Measurements from ENCODE around the gene CARMIL1. TPM values are rescaled to one million over a fixed set of nuclear protein-coding genes. Genes with fewer than 3 reads are reported as not detected.

Gene CARMIL1
- total RNA-seq, 1 experiment from 2014 or later: 25.9 TPM

GRCh38 chr6:25424303-25424702 is 145.1 kb downstream of the CARMIL1 start:
- TF ChIP-seq CTCF (IDR thresholded peaks at IDR 0.05; ENCODE audit: insufficient read depth in 1 of 2, low read depth in 1 of 2, low read length in 1 of 2, severe bottlenecking in 1 of 2, unreplicated experiment in 1 of 2): no peak

GRCh38 chr6:25427549-25427948 is 148.4 kb downstream of the CARMIL1 start:
- no peak overlapping the region for H3K27ac Mint-ChIP-seq (ENCODE audit: unreplicated experiment)
- no peaks in the 10 kb centered on the region for H3K9me3 ChIP-seq
- H3K36me3 Mint-ChIP-seq (ENCODE audit: insufficient read depth, unreplicated experiment): no peaks in the 10 kb centered on the region
- H3K4me3 Mint-ChIP-seq (ENCODE audit: unreplicated experiment): no peak overlapping the region
- no peaks in the 10 kb centered on the region for H3K4me1 ChIP-seq
- no peaks in the 10 kb centered on the region for H3K27me3 ChIP-seq (replicated peaks; ENCODE audit: control insufficient read depth, insufficient read depth, low read length)
- H3K4me1 Mint-ChIP-seq (ENCODE audit: low read depth, unreplicated experiment): peaks cover 14% of the 10 kb centered on the region
- no TSS peak for BruUV-seq (replicated peaks)
- DNase-seq: no peak
- CTCF ChIA-PET: no interaction called here
- H3K9me3 Mint-ChIP-seq (ENCODE audit: unreplicated experiment): no peaks in the 10 kb centered on the region
- H3K27me3 Mint-ChIP-seq (ENCODE audit: insufficient read depth, unreplicated experiment): no peaks in the 10 kb centered on the region
- H3K36me3 ChIP-seq (ENCODE audit: control insufficient read depth, insufficient read depth, low read length): no peaks in the 10 kb centered on the region
- no peak for TF ChIP-seq CTCF (IDR thresholded peaks at IDR 0.05; ENCODE audit: insufficient read depth in 1 of 2, low read depth in 1 of 2, low read length in 1 of 2, severe bottlenecking in 1 of 2, unreplicated experiment in 1 of 2)
- intact Hi-C loops (cut with micrococcal nuclease; ENCODE audit: unreplicated experiment): no loop called here
- POLR2A ChIA-PET: no interaction called here
- no peak overlapping the region for H3K4me3 ChIP-seq (ENCODE audit: low read depth, low read length)

More at GRCh38 chr6:25424303-25424702, 145.1 kb downstream of the CARMIL1 start:
- Histone ChIP-seq H3K36me3 (ENCODE audit: control insufficient read depth, insufficient read depth, low read length) (no peaks in the 10 kb centered on the region; the same call in none of the 2 replicates), H3K4me1 (no peaks in the 10 kb centered on the region), H3K9me3 (no peaks in the 10 kb centered on the region; the same call in 1 of the 2 replicates), H3K27me3 (replicated peaks; ENCODE audit: control insufficient read depth, insufficient read depth, low read length) (no peaks in the 10 kb centered on the region), H3K4me3 (ENCODE audit: low read depth, low read length) (no peak overlapping the region)
- Mint-ChIP-seq H3K4me1 (ENCODE audit: low read depth, unreplicated experiment) (peaks cover 14% of the 10 kb centered on the region), H3K4me3 (ENCODE audit: unreplicated experiment) (no peak overlapping the region), H3K9me3 (ENCODE audit: unreplicated experiment) (peaks cover 13% of the 10 kb centered on the region), H3K36me3 (ENCODE audit: insufficient read depth, unreplicated experiment) (peaks cover 4% of the 10 kb centered on the region), H3K27ac (ENCODE audit: unreplicated experiment) (no peak overlapping the region), H3K27me3 (ENCODE audit: insufficient read depth, unreplicated experiment) (no peaks in the 10 kb centered on the region)
- POLR2A ChIA-PET: no interaction called here
- CTCF ChIA-PET: no interaction called here
- intact Hi-C loops (cut with micrococcal nuclease; ENCODE audit: unreplicated experiment): no loop called here
- BruUV-seq (replicated peaks): no TSS peak
- no peak for DNase-seq

GRCh38 chr6:25428758-25429317 is 149.7 kb downstream of the CARMIL1 start:
- TF ChIP-seq CTCF (IDR thresholded peaks at IDR 0.05; ENCODE audit: insufficient read depth in 1 of 2, low read depth in 1 of 2, low read length in 1 of 2, severe bottlenecking in 1 of 2, unreplicated experiment in 1 of 2): no peak
- H3K4me3 ChIP-seq (ENCODE audit: low read depth, low read length): no peak overlapping the region
- Mint-ChIP-seq H3K27me3 (ENCODE audit: insufficient read depth, unreplicated experiment) (no peaks in the 10 kb centered on the region), H3K4me1 (ENCODE audit: low read depth, unreplicated experiment) (peaks cover 7% of the 10 kb centered on the region), H3K4me3 (ENCODE audit: unreplicated experiment) (no peak overlapping the region), H3K36me3 (ENCODE audit: insufficient read depth, unreplicated experiment) (no peaks in the 10 kb centered on the region), H3K9me3 (ENCODE audit: unreplicated experiment) (no peaks in the 10 kb centered on the region), H3K27ac (ENCODE audit: unreplicated experiment) (no peak overlapping the region)
- intact Hi-C loops (cut with micrococcal nuclease; ENCODE audit: unreplicated experiment): no loop called here
- H3K36me3 ChIP-seq (ENCODE audit: control insufficient read depth, insufficient read depth, low read length): no peaks in the 10 kb centered on the region
- POLR2A ChIA-PET: no interaction called here
- no peaks in the 10 kb centered on the region for H3K4me1 ChIP-seq
- CTCF ChIA-PET: no interaction called here
- BruUV-seq (replicated peaks): no TSS peak
- no peak for DNase-seq
- H3K9me3 ChIP-seq: no peaks in the 10 kb centered on the region
- no peaks in the 10 kb centered on the region for H3K27me3 ChIP-seq (replicated peaks; ENCODE audit: control insufficient read depth, insufficient read depth, low read length)

Measured in Caco-2 (cell line).